ENCODE data around the gene PELO.
"Not testable (repeated sequence)": the region's sequence is repeated elsewhere in the genome, so short reads cannot be mapped to it uniquely, and the experiment has no call there.

Gene PELO

GRCh38 chr5:52787600-52788504 is at the start of gene PELO, which contains the start of gene ITGA1:
PELO (plus strand) TSS chr5:52787916; CDS start chr5:52800395, 12,479 bp downstream.
ITGA1 (plus strand) TSS chr5:52787916; CDS start chr5:52788354, 438 bp downstream.
- H3K4me3 ChIP-seq (ENCODE audit: control insufficient read depth, low read depth, low read length) = peak within 1 kb of the TSS; percentile 71
- peak; percentile 39 for DNase-seq (ENCODE audit: low read depth)

GRCh38 chr5:52738095-52738506 is 49.6 kb upstream of the PELO start:
- no peak for TF ChIP-seq CTCF (IDR thresholded peaks at IDR 0.05; ENCODE audit: control insufficient read depth, insufficient read depth, low read depth, low read length, missing control alignments)
- DNase-seq (ENCODE audit: low read depth) = no peak
- no peak overlapping the region for H3K4me3 ChIP-seq (ENCODE audit: control insufficient read depth, low read depth, low read length)

More at GRCh38 chr5:52787600-52788504, at the start of gene PELO, which contains the start of gene ITGA1:
- TF ChIP-seq CTCF (IDR thresholded peaks at IDR 0.05; ENCODE audit: control insufficient read depth, insufficient read depth, low read depth, low read length, missing control alignments) = no peak

GRCh38 chr5:52740007-52740406 is 47.7 kb upstream of the PELO start:
- no peak overlapping the region for H3K4me3 ChIP-seq (ENCODE audit: control insufficient read depth, low read depth, low read length)
- no peak for TF ChIP-seq CTCF (IDR thresholded peaks at IDR 0.05; ENCODE audit: control insufficient read depth, insufficient read depth, low read depth, low read length, missing control alignments)
- DNase-seq (ENCODE audit: low read depth) = no peak

- DNase-seq (ENCODE audit: low read depth) = no peak
- H3K4me3 ChIP-seq (ENCODE audit: control insufficient read depth, low read depth, low read length) = no peak overlapping the region
- TF ChIP-seq CTCF (IDR thresholded peaks at IDR 0.05; ENCODE audit: control insufficient read depth, insufficient read depth, low read depth, low read length, missing control alignments) = no peak
These were observed 44.7 kb upstream of the PELO start for GRCh38 chr5:52743012-52743411.

- TF ChIP-seq CTCF (IDR thresholded peaks at IDR 0.05; ENCODE audit: control insufficient read depth, insufficient read depth, low read depth, low read length, missing control alignments) = no peak
- no peak for DNase-seq (ENCODE audit: low read depth)
- no peak overlapping the region for H3K4me3 ChIP-seq (ENCODE audit: control insufficient read depth, low read depth, low read length)
These were observed 44.2 kb upstream of the PELO start for GRCh38 chr5:52743529-52743928.

- no peak overlapping the region for H3K4me3 ChIP-seq (ENCODE audit: control insufficient read depth, low read depth, low read length)
These were observed 43.7 kb upstream of the PELO start for GRCh38 chr5:52743970-52744369.

GRCh38 chr5:52744867-52745458 is 42.8 kb upstream of the PELO start:
- DNase-seq (ENCODE audit: low read depth) = not testable (repeated sequence)

More at GRCh38 chr5:52743970-52744369, 43.7 kb upstream of the PELO start:
- DNase-seq (ENCODE audit: low read depth) = peak; percentile 14
- no peak for TF ChIP-seq CTCF (IDR thresholded peaks at IDR 0.05; ENCODE audit: control insufficient read depth, insufficient read depth, low read depth, low read length, missing control alignments)

More at GRCh38 chr5:52744867-52745458, 42.8 kb upstream of the PELO start:
- H3K4me3 ChIP-seq (ENCODE audit: control insufficient read depth, low read depth, low read length) = not testable (repeated sequence)
